GM20431 (cell line): Measurements from ENCODE around the gene CHRNA9.

ENCODE experiments used
- in situ Hi-C: fragments of 300-500 bp; cut with MseI, MboI; formaldehyde crosslinking; loops from one replicate; pipeline ENCODE4 v1.15.0; 2020; ENCODE audit warnings: low sequenced_read_pairs; ENCODE audit not compliant: unreplicated experiment

Gene CHRNA9

GRCh38 chr4:40307627-40308497, 27.3 kb upstream of the CHRNA9 start:
- in situ Hi-C loops: loop anchor here (25.0 kb wide), 1 partner anchor 146 kb away; no protein-coding TSS in a partner anchor

DNA sequence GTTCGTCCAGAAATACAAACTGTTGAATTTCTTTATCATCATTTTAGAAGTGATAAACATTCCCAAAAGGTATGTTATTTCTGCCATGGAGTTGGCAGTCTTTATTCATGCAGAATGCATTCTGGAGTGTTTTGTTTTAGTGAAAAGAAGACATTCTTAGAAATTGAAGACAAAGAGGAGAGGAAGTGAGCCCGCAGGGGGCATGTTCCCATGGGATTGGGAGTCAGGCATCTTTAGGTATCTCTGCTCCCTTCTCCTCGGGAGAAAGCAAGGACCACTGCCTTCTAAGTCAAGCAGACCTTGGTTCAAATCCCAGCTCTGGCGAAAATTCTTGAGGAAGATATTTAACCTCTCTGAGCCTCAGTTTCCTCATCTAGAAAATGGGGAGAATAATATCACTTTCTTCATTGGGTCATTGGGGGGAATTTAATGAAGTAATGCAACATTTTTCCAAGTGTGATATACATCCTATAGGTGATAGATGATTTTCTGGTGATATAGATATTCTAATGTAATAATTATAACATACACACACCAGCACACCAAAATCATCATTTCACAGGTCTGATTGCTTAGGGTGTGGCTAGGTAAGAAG, 26.5 kb upstream of the CHRNA9 start:
- in situ Hi-C loops: loop anchor here (25.0 kb wide), 1 partner anchor 146 kb away; no protein-coding TSS in a partner anchor

GRCh38 chr4:40309250-40309774, 25.8 kb upstream of the CHRNA9 start:
- in situ Hi-C loops: loop anchor here (25.0 kb wide), 1 partner anchor 147 kb away; no protein-coding TSS in a partner anchor

GRCh38 chr4:40310225-40310624, 24.9 kb upstream of the CHRNA9 start:
- in situ Hi-C loops: loop anchor here (25.0 kb wide), 1 partner anchor 148 kb away; no protein-coding TSS in a partner anchor

DNA sequence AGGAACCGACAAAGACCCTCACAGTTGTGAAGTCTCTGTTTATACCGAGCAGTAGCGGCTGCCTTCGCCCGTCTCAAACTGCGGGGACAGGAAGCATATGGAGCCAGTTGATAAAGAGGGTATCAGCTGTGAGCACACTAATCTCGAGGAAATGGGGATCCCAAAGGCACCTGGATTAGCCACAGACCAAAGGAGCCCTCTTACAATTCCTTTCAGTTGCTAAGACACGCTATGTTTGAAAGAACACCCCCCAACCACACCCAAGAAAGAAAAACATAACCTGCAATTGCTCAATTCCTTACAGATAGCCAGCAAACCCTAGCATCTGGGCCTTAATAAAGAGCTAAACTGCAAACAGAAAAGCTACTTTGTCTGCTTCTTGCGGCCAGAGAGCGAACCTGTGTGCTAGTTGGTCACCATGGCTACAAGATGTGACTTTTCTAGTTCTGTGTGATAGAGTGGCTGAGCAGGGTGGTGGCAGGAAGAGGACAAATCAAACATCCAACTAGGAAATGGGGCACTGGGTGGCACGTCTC, 23.3 kb upstream of the CHRNA9 start:
- in situ Hi-C loops: loop anchor here (25.0 kb wide), 1 partner anchor 150 kb away; no protein-coding TSS in a partner anchor

- in situ Hi-C loops: loop anchor here (25.0 kb wide), 1 partner anchor 153 kb away; no protein-coding TSS in a partner anchor
Measured at GRCh38 chr4:40314951-40315350, 20.2 kb upstream of the CHRNA9 start.

GRCh38 chr4:40316333-40316781, 18.8 kb upstream of the CHRNA9 start:
- in situ Hi-C loops: loop anchor here (25.0 kb wide), 1 partner anchor 154 kb away; no protein-coding TSS in a partner anchor

- in situ Hi-C loops: loop anchor here (25.0 kb wide), 1 partner anchor 155 kb away; no protein-coding TSS in a partner anchor
Measured at GRCh38 chr4:40316782-40317635, 18.1 kb upstream of the CHRNA9 start.

GRCh38 chr4:40317916-40318658, 17.0 kb upstream of the CHRNA9 start:
- in situ Hi-C loops: loop anchor here (25.0 kb wide), 1 partner anchor 156 kb away; no protein-coding TSS in a partner anchor

DNA sequence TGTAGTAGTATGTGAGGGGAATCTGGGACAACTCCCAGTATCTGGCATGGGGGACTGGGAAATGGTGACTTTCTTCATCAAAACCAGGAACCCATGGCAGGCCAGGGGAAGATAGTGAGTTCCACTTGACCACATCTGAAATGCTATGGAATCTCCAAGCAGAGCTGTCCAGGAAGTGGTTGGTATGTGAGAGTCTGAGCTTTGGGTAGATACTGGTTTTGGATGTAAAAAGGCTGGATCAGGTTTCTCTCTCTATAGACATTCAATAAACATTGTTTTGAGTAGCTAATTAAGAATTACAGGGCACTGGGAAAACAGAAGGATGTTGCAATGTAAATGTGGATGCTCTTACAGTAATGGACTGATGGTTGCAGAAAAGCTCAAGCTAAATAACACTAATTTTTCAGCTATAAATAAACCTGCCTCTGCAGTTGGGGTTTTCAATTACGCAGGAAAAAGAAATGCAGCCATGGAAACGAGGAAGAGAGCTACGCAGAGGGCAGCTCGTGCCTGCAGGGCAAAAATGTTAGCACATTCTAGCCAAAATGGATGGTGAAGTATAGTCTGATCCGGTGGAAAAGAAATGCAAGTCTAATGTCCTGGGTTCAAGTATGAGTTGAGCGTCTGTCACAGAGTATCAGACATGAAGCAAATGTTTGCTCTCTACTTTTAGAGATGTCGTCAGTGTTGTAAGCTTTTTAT, 13.4 kb upstream of the CHRNA9 start:
- in situ Hi-C loops: loop anchor here (25.0 kb wide), 1 partner anchor 159 kb away; no protein-coding TSS in a partner anchor

- in situ Hi-C loops: loop anchor here (25.0 kb wide), 1 partner anchor 161 kb away; no protein-coding TSS in a partner anchor
Measured at GRCh38 chr4:40322811-40323210, 12.3 kb upstream of the CHRNA9 start.

DNA sequence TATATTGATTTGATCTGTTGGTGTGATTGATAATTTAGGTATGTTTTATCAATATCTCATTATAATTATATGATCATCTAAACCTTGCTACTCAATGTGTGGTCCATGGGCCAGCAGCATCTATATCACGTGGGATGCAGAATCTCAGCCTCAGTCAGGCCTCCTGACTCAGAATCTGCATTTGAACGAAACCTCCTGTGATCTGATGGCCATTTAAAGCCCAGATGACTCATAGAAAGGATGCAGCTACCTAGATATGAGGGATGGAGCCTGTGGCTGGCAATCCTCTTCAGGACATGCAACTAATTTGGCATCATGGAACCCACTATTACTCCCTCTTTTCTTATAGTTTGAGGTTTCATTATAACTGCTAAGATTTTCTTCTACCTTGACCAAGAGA, 11.3 kb upstream of the CHRNA9 start:
- in situ Hi-C loops: loop anchor here (25.0 kb wide), 1 partner anchor 162 kb away; no protein-coding TSS in a partner anchor

- in situ Hi-C loops: loop anchor here (25.0 kb wide), 1 partner anchor 387 kb away; no protein-coding TSS in a partner anchor
Measured at GRCh38 chr4:40325406-40326019, 9.6 kb upstream of the CHRNA9 start.

- in situ Hi-C loops: loop anchor here (25.0 kb wide), 1 partner anchor 385 kb away; no protein-coding TSS in a partner anchor
Measured at GRCh38 chr4:40327340-40327739, 7.8 kb upstream of the CHRNA9 start.

- in situ Hi-C loops: loop anchor here (25.0 kb wide), 1 partner anchor 384 kb away; no protein-coding TSS in a partner anchor
Measured at GRCh38 chr4:40328383-40328782, 6.8 kb upstream of the CHRNA9 start.

DNA sequence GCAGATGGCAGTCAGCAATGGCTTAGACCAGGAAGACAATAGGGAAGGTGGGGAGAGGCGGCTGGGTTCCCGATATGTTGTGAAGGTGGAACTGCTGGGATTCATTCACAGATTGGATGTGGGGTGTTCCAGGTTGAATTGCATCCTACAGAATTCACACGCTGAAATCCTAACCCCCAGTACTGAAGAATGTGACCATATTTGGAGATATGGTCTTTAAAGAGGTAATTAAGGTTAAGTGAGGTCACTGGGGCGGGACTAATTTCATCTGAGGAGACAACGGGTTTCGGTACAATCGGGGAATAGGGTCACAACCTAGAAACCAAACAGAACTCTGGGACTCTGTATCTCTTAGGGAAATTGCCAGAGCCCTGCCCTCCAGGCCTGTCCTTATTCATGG, 5.3 kb upstream of the CHRNA9 start:
- in situ Hi-C loops: loop anchor here (25.0 kb wide), 1 partner anchor 382 kb away; no protein-coding TSS in a partner anchor

DNA sequence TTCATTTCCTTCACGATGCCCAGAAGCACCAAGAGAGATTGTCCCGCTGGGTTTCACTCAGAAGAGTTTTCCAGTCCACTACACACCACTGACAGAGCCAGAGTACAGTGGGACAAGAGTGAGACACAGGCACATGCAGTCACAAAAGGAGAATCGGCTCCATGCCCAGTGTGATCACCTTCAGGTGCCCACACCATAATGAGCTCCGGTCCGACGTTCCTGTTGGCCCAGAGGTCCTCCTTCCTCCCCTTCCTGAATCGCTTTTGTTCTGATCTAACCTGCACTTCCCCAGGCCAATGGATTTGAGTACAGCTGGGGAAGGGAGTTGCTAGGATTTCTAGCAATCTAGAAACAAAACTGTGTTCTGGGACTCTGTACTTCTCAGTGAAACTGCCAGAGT, 4.6 kb upstream of the CHRNA9 start:
- in situ Hi-C loops: loop anchor here (25.0 kb wide), 1 partner anchor 382 kb away; no protein-coding TSS in a partner anchor
